ENCODE data around the gene FAM3B.

GRCh38 chr21:41367301-41367944 lies 50.8 kb downstream of the FAM3B start:
- no peak for TF ChIP-seq POLR2A (IDR thresholded peaks at IDR 0.05)
- no peak for TF ChIP-seq CTCF (IDR thresholded peaks at IDR 0.05)
